ENCODE measurements around the gene PPP2R5E.
"Not testable (repeated sequence)": the region's sequence is repeated elsewhere in the genome, so short reads cannot be mapped to it uniquely, and the experiment has no call there.

PPP2R5E gene

GRCh38 chr14:63371613-63372012 lies 171.6 kb downstream of the PPP2R5E start:
- DNase-seq (ENCODE audit: low spot score), result not testable (repeated sequence)

DNA sequence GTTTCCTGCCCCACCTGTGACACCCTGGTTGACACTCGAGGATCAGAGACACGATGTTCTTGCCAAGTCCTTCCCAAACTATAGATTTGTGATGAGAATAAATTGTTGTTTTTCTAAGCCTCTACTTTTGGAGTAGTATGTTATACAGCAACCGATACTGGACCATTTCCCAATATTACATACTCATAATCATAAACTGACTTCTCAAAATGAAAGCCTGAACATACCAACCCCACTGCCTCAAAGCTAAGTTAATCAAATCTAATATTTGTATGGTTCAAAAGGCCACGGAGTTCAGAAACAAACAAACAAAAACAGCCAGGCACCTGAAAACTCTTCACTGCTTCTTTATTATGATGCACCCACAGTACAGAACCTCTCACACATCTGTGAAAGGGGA lies 172.1 kb downstream of the PPP2R5E start:
- no peak for DNase-seq (ENCODE audit: low spot score)

- no peak for DNase-seq (ENCODE audit: low spot score)
Measured at GRCh38 chr14:63367742-63368364, 175.3 kb downstream of the PPP2R5E start.

GRCh38 chr14:63362389-63362819 lies 180.8 kb downstream of the PPP2R5E start:
- no peak for DNase-seq (ENCODE audit: low spot score)

DNA sequence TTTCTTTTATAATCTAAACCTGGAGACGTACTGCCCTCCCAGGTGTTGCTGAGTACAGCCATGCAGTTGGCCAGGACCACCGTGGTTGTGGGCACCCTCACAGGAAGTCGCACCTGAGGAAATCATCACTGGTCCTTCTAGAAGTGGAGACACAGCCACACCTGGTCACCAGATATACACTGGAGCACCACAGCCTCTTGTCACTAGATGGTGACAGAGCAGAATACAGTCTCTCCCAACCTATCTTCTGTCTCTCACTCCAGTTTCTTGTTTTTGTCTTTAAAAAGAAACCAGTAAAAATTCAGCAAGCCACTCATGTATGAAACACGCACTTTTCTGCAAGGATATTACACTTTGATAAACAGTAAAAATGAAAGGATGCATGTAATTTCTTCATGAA lies 181.4 kb downstream of the PPP2R5E start:
- no peak for DNase-seq (ENCODE audit: low spot score)

DNA sequence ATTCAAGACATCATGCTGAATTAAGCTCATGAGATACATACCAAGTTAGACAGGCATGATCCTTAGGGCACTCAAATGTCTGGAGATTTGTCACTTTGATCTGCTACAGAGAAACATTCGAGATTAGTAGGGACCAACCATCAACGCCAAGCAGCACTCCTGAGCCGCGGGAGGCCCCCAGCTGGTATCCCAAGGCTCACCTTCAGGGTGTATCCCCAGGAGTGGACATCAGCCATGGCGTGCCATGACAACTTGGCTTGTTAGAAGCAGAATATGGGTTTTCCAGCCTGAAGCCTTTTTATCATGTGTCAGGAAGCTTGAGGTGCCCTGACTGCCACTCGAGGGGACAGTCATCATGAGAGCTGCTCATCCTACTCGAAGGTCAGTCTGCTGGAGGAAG lies 185.3 kb downstream of the PPP2R5E start:
- DNase-seq (ENCODE audit: low spot score), result no peak

DNA sequence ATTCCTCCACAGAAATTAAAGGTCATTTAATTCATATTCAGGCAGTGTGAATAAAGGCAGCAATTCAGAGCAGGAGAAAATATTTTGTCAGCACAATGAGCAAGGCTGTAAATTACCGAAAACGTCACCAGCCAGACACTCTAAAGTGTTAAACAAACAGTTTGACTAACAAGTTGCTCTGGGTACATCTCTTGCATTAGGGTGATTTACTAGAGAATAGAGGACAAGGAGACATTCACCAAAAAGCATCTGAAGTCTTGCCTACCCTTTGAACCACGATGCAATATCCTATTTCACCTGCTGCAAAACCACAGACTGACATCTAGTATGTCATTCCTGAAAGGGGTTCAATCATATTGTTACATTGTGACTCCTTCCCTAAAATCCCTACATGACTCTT lies 197.4 kb downstream of the PPP2R5E start:
- no peak for DNase-seq (ENCODE audit: low spot score)

GRCh38 chr14:63344336-63344735 lies 198.8 kb downstream of the PPP2R5E start:
- DNase-seq (ENCODE audit: low spot score), result no peak

DNA sequence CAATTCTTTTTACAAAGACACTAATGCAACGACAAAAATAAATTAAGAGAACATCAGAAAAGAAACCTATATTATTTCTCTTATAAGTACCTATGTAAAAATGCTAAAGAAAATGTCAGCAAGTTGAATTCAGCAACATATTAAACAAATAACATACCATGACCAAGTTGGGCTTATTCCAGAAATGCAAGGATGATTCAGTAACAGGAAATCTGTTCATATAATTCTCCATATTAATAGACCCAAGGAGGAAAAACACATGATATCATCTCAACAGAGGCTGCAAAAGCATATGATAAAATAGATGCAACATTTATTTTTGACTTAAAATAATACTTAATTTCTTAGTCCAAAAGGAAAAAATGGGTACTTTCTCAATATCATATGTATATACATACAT lies 199.3 kb downstream of the PPP2R5E start:
- DNase-seq (ENCODE audit: low spot score), result no peak

DNA sequence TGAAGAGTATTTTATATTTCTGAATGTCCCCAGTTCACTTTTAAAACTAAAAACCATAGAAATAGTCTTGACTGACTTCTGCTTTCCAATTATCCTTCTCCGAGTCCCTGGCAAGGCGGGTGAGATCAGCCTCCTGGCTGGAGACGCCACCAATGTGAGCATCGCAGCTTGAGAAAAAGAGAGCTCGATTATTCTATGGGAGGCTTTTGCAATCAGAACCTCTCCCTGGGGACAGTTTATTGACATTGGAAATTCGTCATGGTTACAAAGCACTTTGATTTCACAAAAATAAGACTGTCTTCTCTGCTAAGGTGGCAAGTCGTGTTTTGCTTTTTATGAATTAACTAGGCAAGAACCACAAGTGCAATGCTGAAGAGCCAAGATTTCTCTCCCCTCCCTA lies 200.8 kb downstream of the PPP2R5E start:
- no peak for DNase-seq (ENCODE audit: low spot score)

GRCh38 chr14:63328787-63329737 lies 214.1 kb downstream of the PPP2R5E start:
- no peak for DNase-seq (ENCODE audit: low spot score)

DNA sequence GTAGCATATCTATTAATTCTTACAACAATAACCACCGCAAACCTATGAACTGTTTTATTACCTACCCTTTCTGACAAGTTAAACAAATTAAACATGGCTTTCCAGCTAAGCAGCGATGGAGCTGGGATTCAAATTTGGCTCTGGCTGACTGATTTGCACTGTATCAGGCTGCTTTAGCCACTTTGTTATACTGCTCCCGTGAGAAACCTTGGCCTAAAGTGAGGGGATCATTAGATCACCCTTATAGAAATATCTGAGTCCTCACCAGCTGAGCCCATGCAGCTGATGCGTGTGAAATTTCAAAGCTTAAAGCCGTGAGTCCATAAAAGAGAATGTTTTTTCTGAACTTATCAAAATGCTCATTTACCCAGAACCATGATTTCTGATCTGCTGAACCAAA lies 216.3 kb downstream of the PPP2R5E start:
- DNase-seq (ENCODE audit: low spot score), result no peak

GRCh38 chr14:63322897-63323573 lies 220.1 kb downstream of the PPP2R5E start:
- DNase-seq (ENCODE audit: low spot score), result no peak

- DNase-seq (ENCODE audit: low spot score), result no peak
Measured at GRCh38 chr14:63322472-63322871, 220.7 kb downstream of the PPP2R5E start.

All from CD4-positive, alpha-beta T cell treated with Interleukin-2 at 100 ng/mL for 4 hours (primary cell).